Mesodermal cell (in vitro differentiated cells): ENCODE measurements around the gene FAM25C.
"Not testable (repeated sequence)": the region's sequence is repeated elsewhere in the genome, so short reads cannot be mapped to it uniquely, and the experiment has no call there.

Experiments
- H3K27ac ChIP-seq: 2 replicates; pipeline ENCODE4 v1.7.0; 2013; ENCODE audit warnings: mild to moderate bottlenecking, low read depth, low read length, moderate library complexity; ENCODE audit not compliant: severe bottlenecking
- H3K36me3 ChIP-seq: 2 replicates; pipeline ENCODE4 v1.7.1; 2013; ENCODE audit warnings: mild to moderate bottlenecking, low read length, moderate library complexity; ENCODE audit not compliant: control insufficient read depth, insufficient read depth
- H3K4me1 ChIP-seq: one replicate; pipeline ENCODE4 v1.7.1; 2013; ENCODE audit warnings: mild to moderate bottlenecking, low read length; ENCODE audit not compliant: insufficient read depth, control insufficient read depth, poor library complexity, severe bottlenecking
- H3K4me3 ChIP-seq: 2 replicates; pipeline ENCODE4 v1.7.0; 2013; ENCODE audit warnings: low read length, control low read depth, mild to moderate bottlenecking; ENCODE audit not compliant: insufficient read depth, poor library complexity, severe bottlenecking; ENCODE audit errors: extremely low read depth
- H3K9me3 ChIP-seq: 2 replicates; pipeline ENCODE4 v1.7.1; 2013; ENCODE audit warnings: mild to moderate bottlenecking, low read length, moderate library complexity; ENCODE audit not compliant: control insufficient read depth
- WGBS, 2 experiments: methylation state at CpG; one replicate each; pipeline ENCODE4 v1.1.5; 2013; ENCODE audit warnings: missing lambda C conversion rate in 2 of 2; ENCODE audit not compliant: insufficient coverage in 2 of 2; 5-methylcytosine and 5-hydroxymethylcytosine counted together

The FAM25C gene

GRCh38 chr10:47986413-47987230 is 13.0 kb downstream of the FAM25C start:
- H3K4me3 ChIP-seq, H3K4me1 ChIP-seq, H3K9me3 ChIP-seq, H3K36me3 ChIP-seq: not testable (repeated sequence)
- H3K27ac ChIP-seq, result peak overlapping the region; percentile 85
- 11% methylated on average over 3 of the region's 49 CpGs; no CpG with 5 or more reads in 1 of the 2 experiments for WGBS, 2 experiments

- not testable (repeated sequence) for H3K9me3 ChIP-seq, H3K27ac ChIP-seq, H3K36me3 ChIP-seq, H3K4me1 ChIP-seq, H3K4me3 ChIP-seq
- no CpG with 5 or more reads among the region's 3 CpGs for WGBS, 2 experiments
Observed at GRCh38 chr10:47975409-47975808, 24.2 kb downstream of the FAM25C start.

- H3K9me3 ChIP-seq, H3K4me1 ChIP-seq, H3K4me3 ChIP-seq, H3K27ac ChIP-seq, H3K36me3 ChIP-seq: not testable (repeated sequence)
Observed at GRCh38 chr10:47973131-47973530, 26.5 kb downstream of the FAM25C start.

- H3K4me3 ChIP-seq, H3K27ac ChIP-seq, H3K9me3 ChIP-seq, H3K4me1 ChIP-seq, H3K36me3 ChIP-seq: not testable (repeated sequence)
- no CpG with 5 or more reads among the region's 2 CpGs for WGBS, 2 experiments
Observed at GRCh38 chr10:47972077-47972476, 27.5 kb downstream of the FAM25C start.

- no CpG with 5 or more reads among the region's 5 CpGs for WGBS, 2 experiments
- not testable (repeated sequence) for H3K9me3 ChIP-seq
Observed at GRCh38 chr10:47971598-47971997, 28.0 kb downstream of the FAM25C start.

GRCh38 chr10:47970047-47970446 is 29.5 kb downstream of the FAM25C start:
- WGBS, 2 experiments, result 100% methylated on average over 1 of the region's 3 CpGs; no CpG with 5 or more reads in 1 of the 2 experiments
- H3K36me3 ChIP-seq, H3K4me3 ChIP-seq, H3K27ac ChIP-seq, H3K9me3 ChIP-seq, H3K4me1 ChIP-seq: not testable (repeated sequence)

More at GRCh38 chr10:47971598-47971997, 28.0 kb downstream of the FAM25C start:
- not testable (repeated sequence) for H3K4me1 ChIP-seq, H3K27ac ChIP-seq, H3K36me3 ChIP-seq, H3K4me3 ChIP-seq

GRCh38 chr10:47968988-47969387 is 30.6 kb downstream of the FAM25C start:
- not testable (repeated sequence) for H3K4me1 ChIP-seq, H3K36me3 ChIP-seq, H3K27ac ChIP-seq, H3K4me3 ChIP-seq, H3K9me3 ChIP-seq
- 100% methylated on average over 1 to 2 of the region's 6 CpGs for WGBS, 2 experiments

GRCh38 chr10:47964280-47965063 is 35.1 kb downstream of the FAM25C start:
- not testable (repeated sequence) for H3K9me3 ChIP-seq, H3K36me3 ChIP-seq, H3K27ac ChIP-seq, H3K4me3 ChIP-seq, H3K4me1 ChIP-seq
- no CpG with 5 or more reads among the region's 14 CpGs for WGBS, 2 experiments

GRCh38 chr10:47962785-47963184 is 36.8 kb downstream of the FAM25C start:
- WGBS, 2 experiments, result no CpG with 5 or more reads among the region's 5 CpGs
- not testable (repeated sequence) for H3K9me3 ChIP-seq, H3K27ac ChIP-seq, H3K4me1 ChIP-seq, H3K4me3 ChIP-seq, H3K36me3 ChIP-seq

- not testable (repeated sequence) for H3K36me3 ChIP-seq, H3K9me3 ChIP-seq, H3K27ac ChIP-seq, H3K4me1 ChIP-seq, H3K4me3 ChIP-seq
- WGBS, 2 experiments, result no CpG with 5 or more reads among the region's 2 CpGs
Observed at GRCh38 chr10:47960699-47961098, 38.9 kb downstream of the FAM25C start.

- not testable (repeated sequence) for H3K4me3 ChIP-seq, H3K36me3 ChIP-seq, H3K4me1 ChIP-seq, H3K9me3 ChIP-seq, H3K27ac ChIP-seq
- 100% methylated on average over 1 of the region's 5 CpGs; no CpG with 5 or more reads in 1 of the 2 experiments for WGBS, 2 experiments
Observed at GRCh38 chr10:47959677-47960076, 39.9 kb downstream of the FAM25C start.
